Epithelial cell of esophagus (primary cell): Measurements from ENCODE around the gene DCDC2.
"Not testable (repeated sequence)": the region's sequence is repeated elsewhere in the genome, so short reads cannot be mapped to it uniquely, and the experiment has no call there.

Experiments used
- DNase-seq: peaks from one replicate; pipeline ENCODE4 v3.0.0; 2010; ENCODE audit warnings: low read depth
- H3K4me3 ChIP-seq: 2 replicates; pipeline ENCODE4 v1.5.1; 2011; ENCODE audit warnings: mild to moderate bottlenecking, low read length, control low read depth
- TF ChIP-seq, protein P1 (sequence below): IDR thresholded peaks from 2 replicates; pipeline ENCODE4 v1.5.1; 2011; ENCODE audit warnings: low read depth, mild to moderate bottlenecking, low read length, control low read depth, inconsistent platforms; ENCODE audit not compliant: insufficient read depth; ENCODE audit errors: missing control alignments

DCDC2 gene

GRCh38 chr6:24240943-24241342 is 116.9 kb downstream of the DCDC2 start:
- no peak for DNase-seq
- no peak overlapping the region for H3K4me3 ChIP-seq
- TF ChIP-seq, protein P1, sequence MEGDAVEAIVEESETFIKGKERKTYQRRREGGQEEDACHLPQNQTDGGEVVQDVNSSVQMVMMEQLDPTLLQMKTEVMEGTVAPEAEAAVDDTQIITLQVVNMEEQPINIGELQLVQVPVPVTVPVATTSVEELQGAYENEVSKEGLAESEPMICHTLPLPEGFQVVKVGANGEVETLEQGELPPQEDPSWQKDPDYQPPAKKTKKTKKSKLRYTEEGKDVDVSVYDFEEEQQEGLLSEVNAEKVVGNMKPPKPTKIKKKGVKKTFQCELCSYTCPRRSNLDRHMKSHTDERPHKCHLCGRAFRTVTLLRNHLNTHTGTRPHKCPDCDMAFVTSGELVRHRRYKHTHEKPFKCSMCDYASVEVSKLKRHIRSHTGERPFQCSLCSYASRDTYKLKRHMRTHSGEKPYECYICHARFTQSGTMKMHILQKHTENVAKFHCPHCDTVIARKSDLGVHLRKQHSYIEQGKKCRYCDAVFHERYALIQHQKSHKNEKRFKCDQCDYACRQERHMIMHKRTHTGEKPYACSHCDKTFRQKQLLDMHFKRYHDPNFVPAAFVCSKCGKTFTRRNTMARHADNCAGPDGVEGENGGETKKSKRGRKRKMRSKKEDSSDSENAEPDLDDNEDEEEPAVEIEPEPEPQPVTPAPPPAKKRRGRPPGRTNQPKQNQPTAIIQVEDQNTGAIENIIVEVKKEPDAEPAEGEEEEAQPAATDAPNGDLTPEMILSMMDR = no peak

GRCh38 chr6:24240380-24240928 is 117.4 kb downstream of the DCDC2 start:
- TF ChIP-seq, protein P1 = no peak
- no peak for DNase-seq
- H3K4me3 ChIP-seq = no peak overlapping the region

DNA sequence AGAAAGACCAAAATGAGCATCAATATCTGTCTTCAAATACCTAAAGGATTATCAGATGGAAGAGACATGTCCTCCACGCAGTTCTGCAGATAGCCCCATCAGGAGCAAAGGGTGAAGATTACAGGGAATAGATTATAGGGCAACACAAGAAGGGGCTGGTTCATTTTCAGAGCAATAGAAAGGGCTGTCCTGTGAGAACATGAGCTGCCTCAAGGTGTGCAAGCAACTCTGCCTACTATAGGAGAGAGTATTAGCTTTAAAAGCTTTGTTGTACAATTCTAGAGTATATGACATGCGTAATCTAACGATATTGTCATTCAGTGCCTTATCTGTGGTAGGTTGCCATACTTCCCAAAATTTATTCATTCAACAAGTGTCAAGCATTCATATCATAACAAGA is 119.2 kb downstream of the DCDC2 start:
- DNase-seq = no peak
- H3K4me3 ChIP-seq = no peak overlapping the region
- TF ChIP-seq, protein P1 = no peak

GRCh38 chr6:24236779-24237178 is 121.1 kb downstream of the DCDC2 start:
- not testable (repeated sequence) for DNase-seq, H3K4me3 ChIP-seq

DNA sequence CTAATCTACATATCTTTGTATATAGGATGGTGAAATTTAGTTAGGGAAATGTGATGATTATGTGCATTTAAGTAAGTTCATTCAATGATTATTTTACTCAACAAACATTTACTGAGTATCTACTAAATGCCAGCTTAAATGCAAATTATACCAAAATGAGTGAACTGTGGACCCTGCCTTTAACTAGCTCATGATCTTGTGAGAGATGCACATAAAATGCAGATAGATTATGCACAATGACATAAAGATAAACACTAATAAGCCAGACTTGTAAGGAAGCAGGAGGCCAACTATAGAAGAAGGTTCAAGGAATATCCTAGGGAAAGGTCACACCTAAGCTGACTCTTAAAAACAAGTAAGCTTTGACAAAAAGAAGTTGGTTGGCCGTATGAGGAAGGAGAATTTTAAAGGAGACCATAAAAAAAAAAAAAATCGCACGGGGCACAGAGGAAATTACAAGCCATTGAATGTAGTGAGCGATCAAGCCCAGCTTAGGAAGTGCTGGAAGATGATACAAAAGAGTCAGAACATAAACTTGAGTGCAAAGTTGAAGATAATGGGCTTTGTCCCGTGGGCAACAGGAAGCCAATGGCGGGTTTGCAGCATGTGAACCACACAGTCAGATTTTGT is 123.9 kb downstream of the DCDC2 start:
- no peak for DNase-seq
- TF ChIP-seq, protein P1 = no peak
- H3K4me3 ChIP-seq = no peak overlapping the region

DNA sequence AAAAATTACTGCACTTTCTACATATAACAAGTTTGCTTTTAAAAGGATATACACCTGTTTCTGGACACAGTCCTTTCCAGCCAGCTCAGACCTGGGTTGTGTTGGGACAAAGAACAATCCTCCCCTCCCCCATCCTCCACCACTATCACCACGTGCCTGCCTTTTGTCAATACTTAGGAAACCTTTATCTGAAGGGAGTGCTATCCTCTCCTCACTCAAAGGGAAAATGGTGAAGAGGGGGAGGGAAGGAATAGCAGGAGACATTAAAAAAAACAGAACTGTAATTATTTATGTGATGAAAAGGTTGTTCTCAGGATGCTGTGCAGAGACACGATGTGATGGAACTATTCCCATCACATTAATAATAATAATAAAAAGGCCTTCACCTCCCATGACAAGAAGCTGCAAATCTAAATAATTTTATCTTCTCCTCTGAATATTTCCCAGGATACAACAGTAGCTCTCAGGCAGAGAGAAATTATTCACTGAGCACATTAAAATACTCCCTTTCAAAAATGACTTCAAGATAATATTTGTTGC is 126.4 kb downstream of the DCDC2 start:
- TF ChIP-seq, protein P1 = no peak
- H3K4me3 ChIP-seq = no peak overlapping the region
- DNase-seq = no peak

DNA sequence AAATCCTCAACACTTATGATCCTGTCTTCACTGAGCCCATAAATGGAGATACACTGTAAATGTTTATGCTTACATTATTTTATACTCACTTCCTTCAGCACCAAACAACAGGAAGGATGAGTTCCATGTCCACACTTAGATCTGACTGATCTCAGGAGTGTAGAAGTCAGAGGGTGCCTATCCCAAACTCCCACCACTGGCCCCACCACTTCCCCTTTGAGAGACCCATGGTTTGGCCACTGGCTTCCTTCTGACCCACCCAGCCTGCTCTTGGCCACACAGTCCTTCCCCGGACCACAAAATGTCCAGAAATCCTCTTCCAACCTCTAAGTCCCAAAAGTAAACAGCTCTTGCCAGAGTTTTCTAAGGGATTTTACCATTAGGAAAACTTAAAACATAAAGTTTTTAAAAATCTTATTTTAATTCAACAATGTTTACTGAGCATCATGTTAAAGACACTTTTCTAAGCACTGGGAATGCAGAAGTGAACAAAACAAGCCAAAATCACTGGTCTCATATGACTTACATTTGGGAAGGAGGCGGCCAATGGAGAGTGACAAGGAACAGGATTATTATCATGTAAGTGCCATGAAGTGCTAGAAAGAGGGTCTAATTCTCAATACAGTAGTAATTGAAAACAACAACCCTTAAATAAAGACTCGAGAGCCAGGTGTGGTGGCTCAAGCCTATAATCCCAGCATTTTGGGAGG is 128.0 kb downstream of the DCDC2 start:
- TF ChIP-seq, protein P1 = no peak
- no peak overlapping the region for H3K4me3 ChIP-seq
- DNase-seq = no peak
